ENCODE results near the gene COA1. TPM values are rescaled to one million over a fixed set of nuclear protein-coding genes. Genes with fewer than 3 reads are reported as not detected.

The COA1 gene
- total RNA-seq, 1 experiment from 2014 or later = 65.5 TPM

- no peak for TF ChIP-seq POLR2AphosphoS5 (IDR thresholded peaks at IDR 0.05; ENCODE audit: low read depth, low read length)
- no peak for TF ChIP-seq REST (IDR thresholded peaks at IDR 0.05; ENCODE audit: insufficient read depth in 1 of 2, low read depth in 2 of 2, low read length in 1 of 2)
- no peak for TF ChIP-seq SIN3A (IDR thresholded peaks at IDR 0.05; ENCODE audit: borderline replicate concordance, insufficient read depth, low read depth, low read length)
- TF ChIP-seq CTCF (IDR thresholded peaks at IDR 0.05) = no peak
- TF ChIP-seq TCF7L2 (IDR thresholded peaks at IDR 0.05; ENCODE audit: low read depth, low read length) = no peak
- no TSS peak for BruUV-seq (replicated peaks)
- no peaks in the 10 kb centered on the region for H3K27me3 ChIP-seq (ENCODE audit: control insufficient read depth, insufficient read depth, low read length)
- ATAC-seq (0 out of 2 replicates have a peak, but pooled peaks have one; percentile 3), DNase-seq (ENCODE audit: low read depth, low spot score) (no peak)
- POLR2A ChIA-PET = no interaction called here
- peak overlapping the region; percentile 62 for H3K27ac ChIP-seq (ENCODE audit: low read length)
- intact Hi-C loops (cut with micrococcal nuclease; ENCODE audit: unreplicated experiment) (loop anchor here (5.0 kb wide), 1 partner anchor 47 kb away; no protein-coding TSS in a partner anchor), in situ Hi-C loops (cut with HindIII; ENCODE audit: low pct_unique_long_range_greater_than_20kb, low sequenced_read_pairs) (no loop called here)
- no peaks in the 10 kb centered on the region for H3K9me3 ChIP-seq (ENCODE audit: control insufficient read depth, insufficient read depth, low read depth, low read length)
- H3K4me3 ChIP-seq (ENCODE audit: low read depth in 2 of 2, low read length in 2 of 2) = peak overlapping the region in 1 of 2 experiments; percentile 31; a peak in 2 of 4 replicates
- CTCF ChIA-PET = interaction anchor here (0.6 kb wide), 1 partner anchor 66 kb away, joined by 5 read pairs; no protein-coding TSS in a partner anchor
- no peaks in the 10 kb centered on the region; the same call in 1 of the 2 replicates for H3K36me3 ChIP-seq (ENCODE audit: control insufficient read depth, insufficient read depth, low read length)
- H3K4me1 ChIP-seq (ENCODE audit: control insufficient read depth, insufficient read depth, low read length) = peaks cover 55% of the 10 kb centered on the region
Measured at GRCh38 chr7:43649755-43650274, 79.5 kb downstream of the COA1 start.

GRCh38 chr7:43648473-43649406 lies 80.6 kb downstream of the COA1 start:
- BruUV-seq (replicated peaks) = no TSS peak
- TF ChIP-seq TCF7L2 (IDR thresholded peaks at IDR 0.05; ENCODE audit: low read depth, low read length) = peak; percentile 30; the same call in 1 of the 2 replicates
- no peak; a peak in 1 of 4 replicates for TF ChIP-seq REST (IDR thresholded peaks at IDR 0.05; ENCODE audit: insufficient read depth in 1 of 2, low read depth in 2 of 2, low read length in 1 of 2)
- CTCF ChIA-PET = interaction anchor here (1.9 kb wide), 2 partner anchors 51 to 66 kb away, joined by 4 to 6 read pairs; partner anchors contain the start of gene STK17A
- in situ Hi-C loops (cut with HindIII; ENCODE audit: low pct_unique_long_range_greater_than_20kb, low sequenced_read_pairs) = no loop called here
- no peaks in the 10 kb centered on the region for H3K9me3 ChIP-seq (ENCODE audit: control insufficient read depth, insufficient read depth, low read depth, low read length)
- no peak for DNase-seq (ENCODE audit: low read depth, low spot score)
- H3K27ac ChIP-seq (ENCODE audit: low read length) = peak overlapping the region; percentile 69
- POLR2A ChIA-PET = no interaction called here
- intact Hi-C loops (cut with micrococcal nuclease; ENCODE audit: unreplicated experiment) = loop anchor here (5.0 kb wide), 1 partner anchor 49 kb away; no protein-coding TSS in a partner anchor
- 0 out of 4 replicates have a peak overlapping the region, but pooled peaks of 1 of the 2 experiments have one; percentile 0 for H3K4me3 ChIP-seq (ENCODE audit: low read depth in 2 of 2, low read length in 2 of 2)
- no peaks in the 10 kb centered on the region for H3K27me3 ChIP-seq (ENCODE audit: control insufficient read depth, insufficient read depth, low read length)
- ATAC-seq = peak; percentile 52
- H3K4me1 ChIP-seq (ENCODE audit: control insufficient read depth, insufficient read depth, low read length) = peaks cover 51% of the 10 kb centered on the region
- no peaks in the 10 kb centered on the region; the same call in 1 of the 2 replicates for H3K36me3 ChIP-seq (ENCODE audit: control insufficient read depth, insufficient read depth, low read length)
